Endometrium (tissue), 2 donors: ENCODE results near the gene OR6P1.

Experiments used
- FAIRE-seq: peaks from 2 replicates; lab custom pipeline; 2012; peaks lifted over from hg19 to GRCh38; lab: Jason Lieb, UNC
- donor health status: control.
- donor health status: control.

Gene OR6P1, protein sequence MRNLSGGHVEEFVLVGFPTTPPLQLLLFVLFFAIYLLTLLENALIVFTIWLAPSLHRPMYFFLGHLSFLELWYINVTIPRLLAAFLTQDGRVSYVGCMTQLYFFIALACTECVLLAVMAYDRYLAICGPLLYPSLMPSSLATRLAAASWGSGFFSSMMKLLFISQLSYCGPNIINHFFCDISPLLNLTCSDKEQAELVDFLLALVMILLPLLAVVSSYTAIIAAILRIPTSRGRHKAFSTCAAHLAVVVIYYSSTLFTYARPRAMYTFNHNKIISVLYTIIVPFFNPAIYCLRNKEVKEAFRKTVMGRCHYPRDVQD

DNA sequence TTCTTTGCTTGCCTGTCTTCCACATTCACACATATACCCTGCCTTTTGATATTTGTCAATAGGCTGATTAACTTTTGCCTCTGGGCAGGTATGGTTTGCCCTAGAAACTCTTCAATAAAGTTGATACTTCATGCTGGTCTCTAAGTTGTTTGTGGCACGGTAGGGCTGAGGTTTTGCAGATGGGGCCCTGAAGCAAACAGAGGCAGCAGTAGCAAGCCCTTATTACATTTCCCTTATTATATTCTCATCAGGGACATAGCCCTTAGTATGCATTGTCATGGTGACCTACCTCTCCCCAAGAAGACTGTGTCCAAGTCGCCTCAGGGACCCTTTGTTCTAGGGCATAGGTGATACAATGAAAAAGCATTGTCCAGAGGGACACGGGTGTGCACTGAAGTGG, at the start of gene OR6P1:
Gene OR6P1 (minus strand): TSS at position 101 of the 400 bp plus-strand sequence. CDS start 6,976 bp downstream, outside the sequence.
- FAIRE-seq: no peak

DNA sequence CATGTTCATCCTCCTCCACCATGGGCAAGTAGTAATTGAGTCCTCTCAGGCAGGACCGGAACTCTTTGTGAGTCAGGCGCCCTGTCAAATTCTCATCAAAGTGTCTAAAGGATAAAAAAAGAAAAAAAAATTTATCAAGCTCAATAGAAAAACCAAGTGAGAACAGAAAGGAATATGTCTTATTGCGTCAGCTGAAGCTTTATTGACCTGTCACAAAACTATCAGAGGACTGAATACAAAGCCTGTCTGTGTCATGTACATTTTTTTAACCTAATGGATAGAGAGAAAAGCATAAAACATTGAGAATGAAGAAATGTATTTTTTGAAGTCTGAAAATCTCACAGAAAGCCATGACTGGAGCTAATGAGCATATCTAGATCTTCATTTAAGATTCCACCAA, 43.4 kb upstream of the OR6P1 start:
- no peak for FAIRE-seq

DNA sequence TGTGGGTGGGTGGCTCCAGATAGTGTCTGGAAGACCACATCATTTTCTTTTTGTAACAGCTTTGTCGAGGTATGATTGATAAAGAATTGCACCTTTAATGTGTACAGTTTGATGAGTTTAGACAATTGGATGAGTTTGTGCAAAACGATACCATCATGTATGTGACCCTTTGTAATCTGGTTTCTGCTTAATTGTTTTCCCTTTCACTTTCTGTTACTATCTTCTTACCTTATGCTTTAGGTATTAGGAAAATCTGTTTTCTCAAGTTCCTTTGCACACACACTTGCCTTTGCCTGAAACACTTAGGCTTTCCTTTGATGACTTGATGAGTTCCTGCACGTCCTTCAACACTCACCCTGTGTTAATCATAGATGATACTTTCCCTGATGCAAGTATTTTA, 41.5 kb upstream of the OR6P1 start:
- no peak for FAIRE-seq

DNA sequence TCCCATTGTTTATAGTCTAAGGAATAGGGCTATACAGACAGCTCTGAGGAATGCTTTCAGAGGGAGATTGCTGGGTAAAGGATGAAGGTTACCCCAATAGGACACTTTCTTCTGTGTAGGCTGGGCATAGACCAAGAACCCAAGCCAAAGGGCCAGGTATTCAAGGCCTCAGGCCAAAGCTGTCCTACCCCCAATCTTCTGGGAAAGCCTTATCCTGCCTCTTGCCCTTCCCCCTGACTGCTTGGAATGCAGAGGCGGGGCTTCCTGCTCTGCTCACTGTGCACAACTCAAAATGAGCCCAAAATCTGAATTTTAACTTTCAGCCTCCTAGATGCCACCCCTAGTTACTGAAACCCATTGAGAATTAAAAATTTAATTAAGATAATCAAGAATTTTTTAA, 36.9 kb upstream of the OR6P1 start:
- FAIRE-seq: no peak

DNA sequence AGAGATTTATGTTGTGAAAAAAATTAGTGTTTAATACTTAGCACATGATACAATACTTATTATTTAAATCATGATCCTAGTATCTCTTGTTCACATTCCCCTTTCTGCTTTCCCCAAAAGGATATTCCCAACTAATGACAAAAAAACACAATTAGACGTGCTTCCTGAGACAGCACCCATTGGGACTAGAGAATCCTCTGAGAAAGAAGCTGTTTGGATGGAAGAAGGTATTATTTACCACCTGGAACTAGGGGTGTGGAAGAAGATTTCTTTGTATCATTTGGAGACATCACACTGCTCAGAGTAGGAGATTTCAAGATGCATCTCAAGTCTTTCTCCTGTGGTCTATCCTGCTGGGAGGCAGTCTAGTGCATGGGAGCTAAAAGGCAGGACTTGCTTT, 34.6 kb upstream of the OR6P1 start, which contains the start of gene OR10Z1:
Gene OR10Z1 (plus strand): TSS at position 301 of the 400 bp plus-strand sequence. CDS start 1,171 bp downstream, outside the sequence.
- FAIRE-seq: no peak

DNA sequence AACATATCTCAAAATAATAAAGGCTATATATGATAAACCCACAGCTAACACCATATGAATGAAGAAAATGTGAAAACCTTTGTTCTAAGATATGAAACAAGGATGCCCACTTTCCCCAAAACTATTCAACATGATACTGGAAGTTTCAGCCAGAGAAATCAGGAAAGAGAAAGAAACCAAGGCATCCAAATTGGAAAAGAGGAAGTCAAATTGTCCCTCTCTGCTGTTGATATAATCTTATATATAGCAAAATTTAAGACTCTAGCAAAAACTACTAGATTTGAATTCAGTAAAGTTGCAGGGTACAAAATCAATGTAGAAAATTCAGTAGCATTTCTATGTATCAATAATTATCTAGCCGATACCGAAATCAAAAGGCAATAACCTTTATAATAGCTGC, 30.4 kb upstream of the OR6P1 start:
- no peak for FAIRE-seq

DNA sequence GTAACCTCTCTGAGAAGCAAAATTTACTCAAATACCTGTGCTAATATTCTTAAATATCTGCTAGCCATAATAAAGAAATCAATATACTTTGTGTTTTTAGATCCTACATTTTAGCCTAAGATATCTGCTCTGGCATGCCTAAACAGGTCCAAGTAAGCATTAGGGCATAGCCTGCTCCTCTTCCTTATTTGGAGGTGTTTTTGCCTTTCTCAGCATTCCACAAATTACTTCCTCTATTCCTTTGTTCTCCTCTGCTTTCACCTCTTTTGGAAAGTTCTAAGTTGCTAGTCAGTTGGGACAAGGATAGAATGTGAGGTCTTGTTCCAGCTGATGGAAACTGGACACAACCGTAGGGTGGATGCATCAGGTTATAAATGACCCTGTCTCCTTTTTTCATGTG, 16.6 kb upstream of the OR6P1 start:
- no peak for FAIRE-seq

DNA sequence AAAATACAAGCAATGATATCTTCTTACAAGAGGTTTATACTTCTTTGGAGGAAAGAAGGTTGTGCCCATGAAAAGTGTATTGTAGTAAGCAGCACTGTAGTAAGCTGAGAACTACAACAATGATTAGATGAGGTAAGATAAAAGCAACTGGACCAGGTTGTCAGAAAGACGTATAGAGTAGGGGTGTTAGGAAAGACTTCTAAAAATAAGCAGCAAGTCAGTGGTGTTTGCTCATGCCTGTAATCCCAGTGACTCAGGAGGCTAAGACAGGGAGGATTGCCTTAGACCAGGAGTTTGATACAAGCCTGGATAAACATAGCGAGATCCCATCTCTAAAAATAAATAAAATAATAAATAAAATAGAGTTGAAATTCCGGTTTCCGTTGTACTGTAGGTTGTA, 13.6 kb upstream of the OR6P1 start:
- FAIRE-seq: no peak

DNA sequence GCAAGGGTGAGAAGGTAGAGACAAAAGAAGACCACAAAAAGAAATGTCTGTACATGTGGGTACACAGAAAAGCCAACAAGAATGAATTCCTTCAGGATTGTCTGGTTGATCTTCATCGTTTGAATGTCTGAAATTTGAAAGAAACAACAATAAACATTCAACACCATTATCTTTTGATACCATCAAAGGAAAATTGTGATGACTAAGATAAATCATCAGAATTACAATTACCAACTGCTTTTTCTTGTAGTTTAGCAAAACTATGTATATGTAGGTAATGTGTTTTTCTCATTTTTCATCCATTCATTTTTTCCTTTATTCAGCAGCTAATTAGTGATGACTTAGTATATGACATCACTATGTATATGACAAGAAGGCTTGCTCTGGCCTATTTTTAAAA, 9.4 kb upstream of the OR6P1 start, which contains the start of gene OR10X1:
Gene OR10X1 (minus strand): TSS at position 167 of the 400 bp plus-strand sequence. CDS start 0 bp downstream, at position 167.
- no peak for FAIRE-seq

DNA sequence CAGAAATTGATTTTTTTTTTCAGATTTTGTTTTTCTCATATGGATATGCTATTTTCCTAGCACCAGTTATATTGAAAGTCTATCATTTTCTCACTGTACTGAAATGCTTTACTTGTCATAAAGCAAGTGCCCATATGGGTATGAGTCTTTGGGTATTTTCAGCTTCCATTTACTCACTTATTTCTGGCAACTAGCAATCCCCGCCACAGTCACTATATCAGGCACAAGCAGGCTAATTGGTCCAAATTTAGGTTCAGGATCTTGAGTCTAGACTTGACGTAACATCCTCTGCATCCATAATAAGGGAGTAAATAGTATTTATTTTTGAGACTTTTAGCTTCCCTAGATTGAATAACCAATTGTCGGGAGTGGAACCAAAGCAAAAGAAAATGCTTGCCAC, 7.2 kb upstream of the OR6P1 start:
- no peak for FAIRE-seq

DNA sequence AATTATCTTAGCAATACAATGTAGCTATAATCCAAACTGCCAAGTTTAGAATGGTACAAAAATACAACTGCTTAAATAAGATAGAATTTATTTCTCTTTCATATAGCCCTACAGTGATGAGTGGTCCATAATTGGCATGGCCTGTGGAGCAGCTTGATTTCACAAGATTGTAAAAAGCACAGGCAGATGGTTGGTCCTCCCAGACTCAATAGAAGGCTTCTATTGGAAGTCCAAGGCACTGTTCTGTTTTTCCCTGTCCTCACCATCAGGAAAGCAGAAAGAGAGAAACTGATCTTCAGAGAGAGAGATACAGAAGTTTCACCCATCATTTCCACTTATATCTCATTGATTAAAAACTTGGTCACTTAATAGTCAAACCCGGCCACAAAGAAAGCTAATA, 1.8 kb upstream of the OR6P1 start:
- no peak for FAIRE-seq

DNA sequence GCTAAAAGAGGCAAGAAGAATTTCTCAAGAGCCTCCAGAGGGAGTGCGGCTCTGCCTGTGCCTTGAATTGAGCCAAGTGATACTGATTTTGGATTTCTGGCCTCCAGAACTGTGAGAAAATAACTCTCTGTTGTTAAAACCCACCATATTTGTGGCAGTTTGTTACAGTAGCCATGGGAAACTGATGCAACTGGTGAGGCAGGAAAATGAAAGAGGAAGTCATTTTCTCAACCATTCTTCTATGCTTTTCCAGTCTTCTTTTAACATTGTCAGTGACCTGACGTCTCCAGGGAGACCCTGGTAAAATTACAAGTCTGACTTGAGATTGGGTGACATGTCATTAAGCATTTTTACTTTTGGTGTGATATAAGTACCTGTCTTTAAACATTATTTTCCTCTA, 5.8 kb downstream of the OR6P1 start:
- FAIRE-seq: no peak

DNA sequence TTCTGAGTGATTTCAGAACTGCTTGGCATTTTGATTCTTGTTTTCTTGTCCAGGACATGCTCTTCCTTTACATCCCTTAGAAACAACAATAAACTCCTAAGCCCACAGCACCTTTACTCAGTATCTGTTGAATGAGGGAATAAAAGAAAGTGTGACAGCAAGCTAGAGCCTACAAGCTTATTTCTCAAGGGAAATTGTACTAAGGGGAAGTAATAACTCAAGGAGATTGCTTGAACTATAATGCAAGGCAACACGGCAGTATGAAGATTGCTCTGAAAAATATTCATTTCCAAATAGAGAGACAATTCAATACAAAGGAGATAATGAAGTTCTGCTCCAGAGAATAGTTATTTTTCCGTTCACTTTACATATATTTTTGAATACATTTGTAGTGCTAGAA, 6.5 kb downstream of the OR6P1 start:
- FAIRE-seq: no peak

DNA sequence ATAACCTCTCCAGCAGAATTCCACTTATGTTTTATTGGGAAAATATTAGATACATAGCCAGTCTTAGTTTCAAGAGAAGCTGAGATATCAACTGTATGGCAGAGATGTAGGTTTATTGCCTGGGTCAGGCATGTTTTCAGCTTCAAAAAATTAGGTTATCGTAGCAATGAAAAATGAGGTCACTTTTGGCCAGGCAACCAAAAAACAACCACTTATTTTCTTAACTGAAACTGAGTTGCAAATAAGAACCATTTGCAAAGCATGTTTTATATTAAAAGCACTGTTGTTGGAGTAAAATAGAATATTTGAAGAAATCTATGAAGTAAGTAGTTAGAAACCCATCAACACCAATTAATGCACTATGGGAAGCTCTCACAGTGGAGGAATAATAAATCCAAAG, 10.7 kb downstream of the OR6P1 start:
- no peak for FAIRE-seq

DNA sequence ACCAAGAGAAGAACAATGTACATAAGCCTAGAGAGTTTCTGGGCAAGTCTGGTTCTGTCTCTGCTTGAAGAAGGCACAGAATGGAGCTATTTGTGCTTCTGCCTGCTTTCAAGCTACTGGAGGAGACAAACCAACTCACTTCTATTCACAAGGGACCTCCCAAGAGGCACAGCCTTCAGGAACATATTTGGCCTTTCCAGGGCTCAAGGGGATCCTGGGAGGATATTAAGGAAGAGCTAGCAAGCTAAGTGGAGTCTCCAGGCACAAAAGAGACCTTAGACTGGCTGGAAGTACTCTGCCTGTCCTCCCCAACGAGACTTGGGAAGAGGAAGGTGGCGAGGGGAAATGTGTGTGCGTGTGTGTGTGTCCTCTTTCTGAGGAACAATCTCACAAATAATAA, 16.0 kb downstream of the OR6P1 start, which contains the start of gene OR6Y1:
Gene OR6Y1 (minus strand): TSS at position 54 of the 400 bp plus-strand sequence. CDS start 6,300 bp downstream, outside the sequence.
- FAIRE-seq: no peak

DNA sequence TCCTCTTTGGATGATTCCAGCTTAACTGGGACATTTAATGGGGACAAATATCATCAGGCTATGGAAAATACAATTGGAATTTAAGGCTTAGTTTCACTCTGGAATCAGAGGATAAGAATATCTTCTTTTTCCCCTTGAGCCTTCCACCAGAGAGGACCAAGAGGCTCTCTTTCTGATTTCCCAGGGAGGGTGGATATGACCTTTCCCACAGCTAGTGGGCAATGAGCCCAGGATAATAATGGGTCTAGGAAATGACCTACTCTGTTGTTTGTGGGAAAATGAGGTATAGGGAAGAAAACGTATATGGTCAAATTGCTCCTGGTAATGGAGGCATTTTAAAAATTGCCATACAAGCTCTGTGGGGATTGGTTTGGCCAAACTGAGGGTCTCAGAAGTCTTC, 18.1 kb downstream of the OR6P1 start:
- FAIRE-seq: no peak

DNA sequence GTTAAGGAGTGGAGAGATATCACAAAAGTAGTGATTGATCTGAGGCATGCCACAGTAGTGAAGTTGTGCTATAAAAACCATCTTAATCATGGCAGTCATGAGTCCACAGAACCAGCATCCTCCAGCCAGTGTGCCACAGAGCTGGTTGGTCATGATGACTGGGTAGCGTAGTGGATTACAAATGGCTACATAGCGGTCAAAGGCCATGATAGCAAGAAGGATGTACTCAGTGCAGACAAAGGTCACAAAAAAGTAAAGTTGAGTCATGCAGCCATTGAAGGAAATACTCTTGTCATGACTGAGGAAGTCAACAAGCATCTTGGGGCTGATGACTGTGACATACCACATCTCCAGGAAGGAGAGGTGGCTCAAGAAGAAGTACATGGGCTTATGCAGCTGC, 22.8 kb downstream of the OR6P1 start:
- no peak for FAIRE-seq

DNA sequence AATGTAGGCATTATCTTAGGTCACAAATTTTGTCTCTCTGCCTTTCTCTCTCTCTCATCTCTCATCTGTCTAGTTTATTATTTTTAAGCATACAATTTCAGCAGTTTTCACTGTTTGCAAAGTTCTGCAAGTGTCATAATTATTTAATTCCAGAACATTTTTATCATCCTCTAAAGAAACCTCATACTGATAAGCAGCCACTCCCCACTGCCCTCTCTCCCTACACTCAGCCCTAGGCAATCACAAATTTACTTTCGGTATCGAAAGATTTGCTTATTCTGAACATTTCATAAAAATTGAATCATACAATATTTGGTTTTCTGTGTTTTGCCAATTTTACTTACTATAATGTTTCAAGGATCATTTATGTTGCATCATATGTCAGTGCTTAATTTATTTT, 32.8 kb downstream of the OR6P1 start:
- no peak for FAIRE-seq

DNA sequence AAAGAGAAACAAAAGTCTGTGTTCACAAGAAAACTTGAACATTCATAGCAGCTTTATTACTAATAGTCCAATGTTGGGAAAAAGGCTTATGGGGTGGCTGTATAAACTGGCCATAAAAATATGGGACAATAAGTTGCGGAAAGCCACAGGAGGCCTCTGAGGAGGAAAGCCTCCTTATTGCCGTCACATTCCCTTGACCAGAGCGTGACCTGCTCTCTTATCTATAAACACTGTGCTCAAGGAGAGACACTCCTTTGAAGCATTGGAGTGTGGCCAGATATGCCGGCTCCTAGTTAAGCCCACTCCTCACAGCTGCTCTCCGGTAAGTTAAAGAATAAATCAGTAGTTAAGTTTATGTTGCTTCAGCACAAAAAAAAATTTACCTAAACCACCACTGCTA, 35.9 kb downstream of the OR6P1 start:
- no peak for FAIRE-seq

DNA sequence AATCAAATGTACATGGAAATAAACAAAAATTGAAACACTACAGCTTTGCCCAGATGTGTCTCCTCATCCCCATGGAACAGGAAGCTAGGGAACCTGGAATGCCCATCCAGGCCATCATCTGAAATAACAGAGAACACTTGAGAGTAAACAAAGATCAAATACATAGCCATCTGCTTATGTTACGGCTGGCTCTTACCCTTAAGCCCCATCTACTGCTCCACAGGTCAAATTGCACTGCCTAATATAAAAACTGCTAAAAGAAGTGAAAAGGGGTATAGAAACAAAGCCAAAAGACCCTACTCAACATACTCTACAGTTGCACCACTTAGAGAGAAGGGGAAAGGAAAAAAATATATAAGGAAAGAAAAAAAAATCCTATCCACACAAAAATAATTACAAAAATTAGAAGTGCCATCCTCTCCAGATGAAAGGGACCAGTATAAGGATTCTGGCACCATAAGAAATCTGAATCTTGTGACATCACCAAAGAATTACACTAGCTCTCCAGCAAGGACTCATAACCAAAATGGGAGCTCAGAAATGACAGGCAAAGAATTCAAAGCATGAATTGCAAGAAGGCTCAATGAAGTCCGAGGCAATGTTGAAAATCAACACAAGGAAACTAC, 43.1 kb downstream of the OR6P1 start:
- FAIRE-seq: no peak

DNA sequence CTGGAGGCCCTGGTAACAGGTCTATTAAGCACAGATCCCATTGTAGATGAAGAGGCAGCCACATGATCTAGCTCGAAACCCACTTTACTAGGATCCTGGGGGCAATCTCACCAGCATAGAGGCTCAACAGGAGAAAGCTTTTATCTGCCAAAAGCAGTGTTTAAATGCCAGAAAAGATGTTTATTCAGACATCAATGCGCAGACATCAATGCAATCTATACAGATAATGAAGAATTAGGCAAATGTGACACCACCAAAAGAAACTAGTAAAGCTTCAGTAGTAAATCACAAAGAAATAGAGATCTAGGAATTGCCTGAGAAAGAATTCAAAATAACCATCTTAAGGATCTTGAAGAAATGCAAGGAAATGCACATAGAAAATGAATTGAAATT, 48.7 kb downstream of the OR6P1 start:
- FAIRE-seq: no peak

DNA sequence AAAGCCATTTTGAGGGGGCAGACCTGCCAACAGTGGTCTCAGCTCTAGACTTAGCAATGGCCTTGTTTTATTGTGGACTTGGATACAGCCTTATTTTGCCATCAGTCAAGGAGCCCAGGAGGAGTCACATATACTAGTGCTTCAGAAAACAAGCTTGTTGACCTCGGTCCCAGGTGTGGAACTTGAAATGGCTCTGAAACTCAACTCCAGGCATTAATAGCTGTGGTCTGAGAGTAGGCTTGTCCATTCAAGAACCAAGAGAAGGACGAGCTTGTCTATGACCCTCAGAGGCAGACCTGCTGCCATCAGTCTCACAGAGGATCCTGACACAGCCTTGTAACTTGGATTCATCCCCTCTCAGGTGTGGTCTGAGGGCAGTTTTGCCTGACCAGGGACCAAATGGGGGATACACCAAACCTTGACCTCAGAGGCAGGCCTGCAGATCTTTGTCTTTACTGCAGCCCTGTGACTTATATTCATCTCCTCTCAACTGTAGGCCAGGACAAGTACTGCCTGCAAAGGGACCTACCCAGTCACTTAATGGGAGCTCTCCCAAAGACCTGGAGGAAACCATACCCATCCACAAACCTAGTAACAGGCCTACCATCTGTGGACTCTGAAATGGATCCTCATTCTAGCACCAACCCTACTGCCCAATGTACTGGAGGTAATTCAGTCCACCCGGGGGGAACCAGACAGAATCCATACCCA, 49.3 kb downstream of the OR6P1 start:
- FAIRE-seq: no peak

DNA sequence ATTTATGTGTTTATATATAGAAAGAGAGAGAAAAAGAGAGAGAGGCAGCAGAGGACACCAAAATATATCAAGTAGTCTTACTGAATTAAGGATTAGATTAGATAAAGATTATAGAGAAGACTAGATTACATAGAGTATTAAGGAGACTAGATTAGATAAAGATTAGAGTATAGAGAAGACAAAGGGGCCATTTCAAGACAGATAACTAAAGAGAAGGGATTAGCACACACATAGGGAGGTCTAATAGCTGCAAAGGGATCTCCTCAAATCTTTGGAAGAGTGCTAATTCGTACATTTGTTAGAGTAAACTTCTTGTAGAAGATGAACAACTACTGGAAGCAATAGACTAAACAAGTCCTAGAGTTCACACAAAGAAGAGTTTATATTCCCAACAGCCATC, 50.4 kb downstream of the OR6P1 start:
- no peak for FAIRE-seq
